HCT116 (cell line): ENCODE results near the gene AK5.

Source experiments
- CTCF ChIP-seq, 3 experiments: fragments of 200-600 bp in 1 of 3; sonication (generic) in 1 of 3; IDR thresholded peaks in 2 of 3; conservative IDR thresholded peaks in 1 of 3; 2 replicates each; pipeline ENCODE4 v1.5.1; 2012 to 2017; ENCODE audit warnings: low read depth in 2 of 3, low read length in 2 of 3, antibody characterized with exemption in 1 of 3, borderline replicate concordance in 1 of 3, control low read depth in 1 of 3, mild to moderate bottlenecking in 1 of 3, mixed read lengths in 1 of 3, mixed run types in 1 of 3, moderate library complexity in 1 of 3; ENCODE audit not compliant: insufficient read depth in 1 of 3
- EZH2phosphoT487 ChIP-seq: fragments of 200-600 bp; IDR thresholded peaks from 2 replicates; pipeline ENCODE4 v1.6.1; 2018; ENCODE audit warnings: antibody characterized with exemption, borderline replicate concordance
- POLR2A ChIP-seq: IDR thresholded peaks from 2 replicates; pipeline ENCODE4 v1.7.0; 2011; ENCODE audit warnings: borderline replicate concordance; ENCODE audit not compliant: insufficient read depth, insufficient read length; ENCODE audit errors: extremely low read depth
- POLR2AphosphoS5 ChIP-seq: IDR thresholded peaks from 2 replicates; pipeline ENCODE4 v1.6.1; 2011; ENCODE audit warnings: mild to moderate bottlenecking, low read depth, low read length, moderate library complexity
- YY1 ChIP-seq: IDR thresholded peaks from 2 replicates; pipeline ENCODE4 v1.6.1; 2011; ENCODE audit warnings: low read length, low read depth, moderate library complexity, mild to moderate bottlenecking; ENCODE audit not compliant: insufficient replicate concordance; ENCODE audit errors: extremely low read depth
- ZBTB33 ChIP-seq: IDR thresholded peaks from 2 replicates; pipeline ENCODE4 v1.6.1; 2011; ENCODE audit warnings: mild to moderate bottlenecking, low read length, moderate library complexity; ENCODE audit not compliant: insufficient replicate concordance; ENCODE audit errors: extremely low read depth

GRCh38 chr1:77514921-77515776 is 233.3 kb downstream of the AK5 start:
- TF ChIP-seq CTCF (IDR thresholded peaks at IDR 0.05 in 2 of 3, conservative IDR thresholded peaks at IDR 0.05 in 1 of 3; ENCODE audit: borderline replicate concordance in 1 of 3, insufficient read depth in 1 of 3, low read depth in 2 of 3, low read length in 2 of 3) (peak in 2 of 3 experiments; percentile 11 to 23; a peak in 1 of 6 replicates), POLR2A (no peak), ZBTB33 (no peak), YY1 (no peak), EZH2phosphoT487 (no peak), POLR2AphosphoS5 (no peak)
